K562 treated with DMSO at 1 percent for 48 hours (cell line): ENCODE data around the gene LRRC32. TPM values are rescaled to one million over a fixed set of nuclear protein-coding genes. Genes with fewer than 3 reads are reported as not detected.

ENCODE experiments used
- total RNA-seq: library from RNA; unstranded; fragments of 300-600 nt; gene quantifications from 2 replicates; pipeline ENCODE4 v1.2.3, GENCODE V29; 2022; ENCODE audit warnings: low replicate concordance; ENCODE audit errors: extremely low read depth

The LRRC32 gene, protein sequence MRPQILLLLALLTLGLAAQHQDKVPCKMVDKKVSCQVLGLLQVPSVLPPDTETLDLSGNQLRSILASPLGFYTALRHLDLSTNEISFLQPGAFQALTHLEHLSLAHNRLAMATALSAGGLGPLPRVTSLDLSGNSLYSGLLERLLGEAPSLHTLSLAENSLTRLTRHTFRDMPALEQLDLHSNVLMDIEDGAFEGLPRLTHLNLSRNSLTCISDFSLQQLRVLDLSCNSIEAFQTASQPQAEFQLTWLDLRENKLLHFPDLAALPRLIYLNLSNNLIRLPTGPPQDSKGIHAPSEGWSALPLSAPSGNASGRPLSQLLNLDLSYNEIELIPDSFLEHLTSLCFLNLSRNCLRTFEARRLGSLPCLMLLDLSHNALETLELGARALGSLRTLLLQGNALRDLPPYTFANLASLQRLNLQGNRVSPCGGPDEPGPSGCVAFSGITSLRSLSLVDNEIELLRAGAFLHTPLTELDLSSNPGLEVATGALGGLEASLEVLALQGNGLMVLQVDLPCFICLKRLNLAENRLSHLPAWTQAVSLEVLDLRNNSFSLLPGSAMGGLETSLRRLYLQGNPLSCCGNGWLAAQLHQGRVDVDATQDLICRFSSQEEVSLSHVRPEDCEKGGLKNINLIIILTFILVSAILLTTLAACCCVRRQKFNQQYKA
- not detected in 2 replicates for total RNA-seq

DNA sequence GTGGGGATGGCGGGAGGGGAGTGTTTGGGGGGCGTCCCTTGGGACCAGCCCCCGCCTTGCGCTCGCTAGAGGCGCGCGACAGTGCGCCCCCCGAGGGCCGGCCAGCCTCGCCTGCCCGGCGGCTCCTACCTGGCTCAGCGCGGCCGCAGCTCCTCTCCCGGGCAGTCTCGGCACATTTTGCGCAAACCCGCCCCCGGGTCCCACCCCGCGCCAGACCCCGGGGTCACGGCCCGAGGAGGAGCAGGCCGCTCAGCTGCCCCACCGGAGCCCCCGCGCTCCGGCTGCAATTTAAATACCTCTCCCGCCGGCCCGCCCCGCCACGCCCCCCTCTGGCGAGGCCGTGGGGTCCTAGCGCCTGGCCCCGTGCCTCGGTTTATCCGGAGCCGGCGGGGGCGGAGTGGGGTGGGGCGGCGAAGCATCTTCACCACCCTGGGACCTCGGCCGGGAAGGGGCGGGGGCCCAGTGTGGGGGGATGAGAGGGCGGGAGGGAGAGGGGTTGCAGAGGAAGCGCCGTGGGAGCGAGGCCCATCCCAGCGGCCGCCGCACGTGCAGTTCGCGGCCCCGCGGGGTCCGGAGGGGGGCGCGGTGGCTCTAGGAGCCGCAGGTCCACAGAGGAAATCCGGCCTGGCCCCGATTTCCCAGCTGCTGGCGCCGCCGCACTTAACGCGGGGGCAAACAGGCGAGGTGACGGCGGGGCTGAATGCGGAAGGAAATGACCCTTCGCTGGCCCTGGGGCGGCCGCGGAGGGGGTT lies at the start of gene LRRC32:
Gene LRRC32 (minus strand): TSS at position 263 of the 752 bp plus-strand sequence. CDS start 4,793 bp downstream, outside the sequence.

Other genes with a start within 250 kb of the LRRC32 start
- gene EMSY, start 225.7 kb downstream of the LRRC32 start, total RNA-seq: not detected in 2 replicates
- not detected in 2 replicates for gene TSKU, start 112.6 kb upstream of the LRRC32 start, total RNA-seq
- gene ACER3, start 190.2 kb upstream of the LRRC32 start, total RNA-seq: not detected in 2 replicates